Measurements from ENCODE around the gene UBLCP1.
"Not testable (repeated sequence)": the region's sequence is repeated elsewhere in the genome, so short reads cannot be mapped to it uniquely, and the experiment has no call there.

Gene UBLCP1

GRCh38 chr5:159227452-159227851, 35.6 kb upstream of the UBLCP1 start:
- Histone ChIP-seq H3K36me3 (ENCODE audit: control insufficient read depth, insufficient read depth, low read length) (no peaks in the 10 kb centered on the region), H3K27ac (ENCODE audit: insufficient read depth, low read depth, low read length, poor library complexity, severe bottlenecking) (no peak overlapping the region), H3K9me3 (ENCODE audit: control insufficient read depth, low read length) (no peaks in the 10 kb centered on the region), H3K4me3 (ENCODE audit: insufficient read depth, low read depth, low read length) (no peak overlapping the region), H3K4me1 (ENCODE audit: control insufficient read depth, insufficient read depth, low read length) (no peaks in the 10 kb centered on the region), H3K27me3 (ENCODE audit: control insufficient read depth, insufficient read depth, low read length, poor library complexity, severe bottlenecking) (peaks cover 12% of the 10 kb centered on the region)
- 70 to 72% methylated on average over 3 of the region's 3 CpGs for WGBS, 2 experiments

- not testable (repeated sequence) for H3K4me1 ChIP-seq (ENCODE audit: control insufficient read depth, insufficient read depth, low read length); H3K36me3 ChIP-seq (ENCODE audit: control insufficient read depth, insufficient read depth, low read length); H3K4me3 ChIP-seq (ENCODE audit: insufficient read depth, low read depth, low read length); H3K27ac ChIP-seq (ENCODE audit: insufficient read depth, low read depth, low read length, poor library complexity, severe bottlenecking); H3K9me3 ChIP-seq (ENCODE audit: control insufficient read depth, low read length)
- WGBS, 2 experiments, result 80 to 83% methylated on average over 5 of the region's 5 CpGs
- H3K27me3 ChIP-seq (ENCODE audit: control insufficient read depth, insufficient read depth, low read length, poor library complexity, severe bottlenecking), result peaks cover 14% of the 10 kb centered on the region
Measured at GRCh38 chr5:159228097-159228496, 35.0 kb upstream of the UBLCP1 start.

- Histone ChIP-seq H3K4me3 (ENCODE audit: insufficient read depth, low read depth, low read length) (no peak overlapping the region), H3K27me3 (ENCODE audit: control insufficient read depth, insufficient read depth, low read length, poor library complexity, severe bottlenecking) (peaks cover 14% of the 10 kb centered on the region), H3K36me3 (ENCODE audit: control insufficient read depth, insufficient read depth, low read length) (no peaks in the 10 kb centered on the region), H3K4me1 (ENCODE audit: control insufficient read depth, insufficient read depth, low read length) (no peaks in the 10 kb centered on the region), H3K9me3 (ENCODE audit: control insufficient read depth, low read length) (no peaks in the 10 kb centered on the region), H3K27ac (ENCODE audit: insufficient read depth, low read depth, low read length, poor library complexity, severe bottlenecking) (no peak overlapping the region)
- 89 to 95% methylated on average over 2 to 3 of the region's 3 CpGs for WGBS, 2 experiments
Measured at GRCh38 chr5:159230657-159231056, 32.4 kb upstream of the UBLCP1 start.

- no peaks in the 10 kb centered on the region for H3K36me3 ChIP-seq (ENCODE audit: control insufficient read depth, insufficient read depth, low read length)
- no peaks in the 10 kb centered on the region for H3K9me3 ChIP-seq (ENCODE audit: control insufficient read depth, low read length)
- no peak overlapping the region for H3K4me3 ChIP-seq (ENCODE audit: insufficient read depth, low read depth, low read length)
- H3K27ac ChIP-seq (ENCODE audit: insufficient read depth, low read depth, low read length, poor library complexity, severe bottlenecking), result no peak overlapping the region
- 93 to 100% methylated on average over 1 of the region's 2 CpGs for WGBS, 2 experiments
- H3K4me1 ChIP-seq (ENCODE audit: control insufficient read depth, insufficient read depth, low read length), result no peaks in the 10 kb centered on the region
- H3K27me3 ChIP-seq (ENCODE audit: control insufficient read depth, insufficient read depth, low read length, poor library complexity, severe bottlenecking), result peaks cover 14% of the 10 kb centered on the region
Measured at GRCh38 chr5:159231167-159231566, 31.9 kb upstream of the UBLCP1 start.

- not testable (repeated sequence) for H3K4me1 ChIP-seq (ENCODE audit: control insufficient read depth, insufficient read depth, low read length); H3K27ac ChIP-seq (ENCODE audit: insufficient read depth, low read depth, low read length, poor library complexity, severe bottlenecking); H3K9me3 ChIP-seq (ENCODE audit: control insufficient read depth, low read length); H3K4me3 ChIP-seq (ENCODE audit: insufficient read depth, low read depth, low read length); H3K27me3 ChIP-seq (ENCODE audit: control insufficient read depth, insufficient read depth, low read length, poor library complexity, severe bottlenecking); H3K36me3 ChIP-seq (ENCODE audit: control insufficient read depth, insufficient read depth, low read length)
- 86 to 91% methylated on average over 2 of the region's 2 CpGs for WGBS, 2 experiments
Measured at GRCh38 chr5:159235871-159236520, 27.1 kb upstream of the UBLCP1 start.

- H3K27ac ChIP-seq (ENCODE audit: insufficient read depth, low read depth, low read length, poor library complexity, severe bottlenecking), result no peak overlapping the region
- peaks cover 3% of the 10 kb centered on the region for H3K27me3 ChIP-seq (ENCODE audit: control insufficient read depth, insufficient read depth, low read length, poor library complexity, severe bottlenecking)
- no peaks in the 10 kb centered on the region for H3K36me3 ChIP-seq (ENCODE audit: control insufficient read depth, insufficient read depth, low read length)
- no peaks in the 10 kb centered on the region for H3K9me3 ChIP-seq (ENCODE audit: control insufficient read depth, low read length)
- H3K4me1 ChIP-seq (ENCODE audit: control insufficient read depth, insufficient read depth, low read length), result no peaks in the 10 kb centered on the region
- 87 to 90% methylated on average over 4 of the region's 4 CpGs for WGBS, 2 experiments
- H3K4me3 ChIP-seq (ENCODE audit: insufficient read depth, low read depth, low read length), result no peak overlapping the region
Measured at GRCh38 chr5:159240301-159240870, 22.7 kb upstream of the UBLCP1 start.

- WGBS, 2 experiments, result 78 to 87% methylated on average over 2 of the region's 2 CpGs
- H3K27me3 ChIP-seq (ENCODE audit: control insufficient read depth, insufficient read depth, low read length, poor library complexity, severe bottlenecking), result peaks cover 11% of the 10 kb centered on the region
- H3K27ac ChIP-seq (ENCODE audit: insufficient read depth, low read depth, low read length, poor library complexity, severe bottlenecking), result no peak overlapping the region
- no peaks in the 10 kb centered on the region for H3K36me3 ChIP-seq (ENCODE audit: control insufficient read depth, insufficient read depth, low read length)
- no peaks in the 10 kb centered on the region for H3K4me1 ChIP-seq (ENCODE audit: control insufficient read depth, insufficient read depth, low read length)
- no peaks in the 10 kb centered on the region for H3K9me3 ChIP-seq (ENCODE audit: control insufficient read depth, low read length)
- no peak overlapping the region for H3K4me3 ChIP-seq (ENCODE audit: insufficient read depth, low read depth, low read length)
Measured at GRCh38 chr5:159241946-159242552, 21.0 kb upstream of the UBLCP1 start.

GRCh38 chr5:159242656-159243055, 20.4 kb upstream of the UBLCP1 start:
- Histone ChIP-seq H3K4me1 (ENCODE audit: control insufficient read depth, insufficient read depth, low read length) (no peaks in the 10 kb centered on the region), H3K36me3 (ENCODE audit: control insufficient read depth, insufficient read depth, low read length) (no peaks in the 10 kb centered on the region), H3K27me3 (ENCODE audit: control insufficient read depth, insufficient read depth, low read length, poor library complexity, severe bottlenecking) (peaks cover 11% of the 10 kb centered on the region), H3K27ac (ENCODE audit: insufficient read depth, low read depth, low read length, poor library complexity, severe bottlenecking) (no peak overlapping the region), H3K9me3 (ENCODE audit: control insufficient read depth, low read length) (no peaks in the 10 kb centered on the region), H3K4me3 (ENCODE audit: insufficient read depth, low read depth, low read length) (no peak overlapping the region)
- WGBS, 2 experiments, result 75 to 78% methylated on average over 4 of the region's 4 CpGs

GRCh38 chr5:159243385-159243784, 19.7 kb upstream of the UBLCP1 start:
- Histone ChIP-seq H3K9me3 (ENCODE audit: control insufficient read depth, low read length) (no peaks in the 10 kb centered on the region), H3K4me1 (ENCODE audit: control insufficient read depth, insufficient read depth, low read length) (no peaks in the 10 kb centered on the region), H3K27ac (ENCODE audit: insufficient read depth, low read depth, low read length, poor library complexity, severe bottlenecking) (no peak overlapping the region), H3K27me3 (ENCODE audit: control insufficient read depth, insufficient read depth, low read length, poor library complexity, severe bottlenecking) (peaks cover 14% of the 10 kb centered on the region), H3K4me3 (ENCODE audit: insufficient read depth, low read depth, low read length) (no peak overlapping the region), H3K36me3 (ENCODE audit: control insufficient read depth, insufficient read depth, low read length) (no peaks in the 10 kb centered on the region)

- Histone ChIP-seq H3K4me1 (ENCODE audit: control insufficient read depth, insufficient read depth, low read length) (no peaks in the 10 kb centered on the region), H3K36me3 (ENCODE audit: control insufficient read depth, insufficient read depth, low read length) (no peaks in the 10 kb centered on the region), H3K27ac (ENCODE audit: insufficient read depth, low read depth, low read length, poor library complexity, severe bottlenecking) (no peak overlapping the region), H3K27me3 (ENCODE audit: control insufficient read depth, insufficient read depth, low read length, poor library complexity, severe bottlenecking) (peaks cover 17% of the 10 kb centered on the region), H3K9me3 (ENCODE audit: control insufficient read depth, low read length) (no peaks in the 10 kb centered on the region), H3K4me3 (ENCODE audit: insufficient read depth, low read depth, low read length) (no peak overlapping the region)
- 86 to 100% methylated on average over 2 to 3 of the region's 3 CpGs for WGBS, 2 experiments
Measured at GRCh38 chr5:159244163-159244562, 18.9 kb upstream of the UBLCP1 start.
